OCI-LY7 (cell line): Measurements from ENCODE around the gene ALG8. TPM values are rescaled to one million over a fixed set of nuclear protein-coding genes. Genes with fewer than 3 reads are reported as not detected.

ENCODE experiments used
- BruUV-seq: library from RNA; stranded (reverse); fragments of 400-500 nt; replicated peaks from 2 replicates; lab custom pipeline; 2021; lab: Mats Ljungman, UMichigan
- CTCF ChIA-PET: fragments of 300-600 bp; sonication (Branson Sonifier 250); formaldehyde crosslinking; loops from one replicate; lab custom pipeline; 2022; ENCODE audit warnings: antibody characterized with exemption; ENCODE audit not compliant: unreplicated experiment; lab: Charles Lee
- POLR2A ChIA-PET: fragments of 300-600 bp; sonication (Branson Sonifier 250); formaldehyde crosslinking; loops from one replicate; lab custom pipeline; 2022; ENCODE audit warnings: antibody characterized with exemption; lab: Charles Lee
- DNase-seq: peaks from one replicate; pipeline ENCODE4 v3.0.0-alpha.2; 2015; ENCODE audit warnings: low spot score
- H2AFZ ChIP-seq: fragments of 200-600 bp; sonication (generic), shearing (Covaris generic); 2 replicates; pipeline ENCODE4 v1.6.1; 2014; ENCODE audit warnings: mild to moderate bottlenecking, antibody characterized with exemption, low read length, moderate library complexity
- H3K27ac ChIP-seq: fragments of 200-600 bp; sonication (generic); 2 replicates; pipeline ENCODE4 v1.5.1; 2014; ENCODE audit warnings: mixed run types, low read depth, mild to moderate bottlenecking, moderate library complexity, low read length, inconsistent platforms; ENCODE audit not compliant: poor library complexity, severe bottlenecking
- H3K36me3 ChIP-seq: fragments of 200-600 bp; sonication (generic); 2 replicates; pipeline ENCODE4 v1.6.1; 2014; ENCODE audit warnings: mild to moderate bottlenecking, antibody characterized with exemption, low read length, moderate library complexity, mixed read lengths; ENCODE audit not compliant: insufficient read depth
- H3K4me1 ChIP-seq: fragments of 200-600 bp; sonication (generic); 2 replicates; pipeline ENCODE4 v1.5.1; 2014; ENCODE audit warnings: mild to moderate bottlenecking, low read length; ENCODE audit not compliant: insufficient read depth, poor library complexity, severe bottlenecking
- H3K4me2 ChIP-seq: fragments of 200-600 bp; sonication (generic); 2 replicates; pipeline ENCODE4 v1.6.1; 2014; ENCODE audit warnings: mild to moderate bottlenecking, low read length
- H3K4me3 ChIP-seq: fragments of 200-600 bp; sonication (generic); 2 replicates; pipeline ENCODE4 v1.5.1; 2014; ENCODE audit warnings: mild to moderate bottlenecking, low read depth, low read length; ENCODE audit not compliant: poor library complexity, severe bottlenecking
- H3K79me2 ChIP-seq: fragments of 200-600 bp; sonication (generic); 2 replicates; pipeline ENCODE4 v1.6.1; 2016; ENCODE audit warnings: low read depth, mild to moderate bottlenecking, low read length, moderate library complexity, mixed read lengths; ENCODE audit not compliant: insufficient read depth
- H3K9me2 ChIP-seq: fragments of 200-600 bp; sonication (generic); 2 replicates; pipeline ENCODE4 v1.6.1; 2016; ENCODE audit warnings: mild to moderate bottlenecking, low read length, mixed read lengths; ENCODE audit not compliant: insufficient read depth
- H3K9me3 ChIP-seq: fragments of 200-600 bp; sonication (generic); 2 replicates; pipeline ENCODE4 v1.6.1; 2014; ENCODE audit warnings: mild to moderate bottlenecking, mixed run types, low read length, mixed read lengths
- H4K20me1 ChIP-seq: fragments of 200-600 bp; sonication (generic); 2 replicates; pipeline ENCODE4 v1.6.1; 2014; ENCODE audit warnings: mild to moderate bottlenecking, antibody characterized with exemption, low read length, moderate library complexity, mixed read lengths; ENCODE audit not compliant: insufficient read depth
- CTCF ChIP-seq: fragments of 200-600 bp; sonication (generic); conservative IDR thresholded peaks from 2 replicates; pipeline ENCODE4 v1.5.1; 2014; ENCODE audit warnings: mild to moderate bottlenecking, antibody characterized with exemption, low read length, moderate library complexity, mixed read lengths
- EZH2phosphoT487 ChIP-seq: fragments of 200-600 bp; sonication (generic); IDR thresholded peaks from 2 replicates; pipeline ENCODE4 v1.6.1; 2018; ENCODE audit warnings: low read depth, borderline replicate concordance, mild to moderate bottlenecking, mixed run types, antibody characterized with exemption, low read length, moderate library complexity, mixed read lengths
- intact Hi-C: fragments of 100-400 bp; cut with micrococcal nuclease; formaldehyde crosslinking; loops from one replicate; pipeline ENCODE4 v1.10.0; 2022; ENCODE audit not compliant: unreplicated experiment
- total RNA-seq, 2 experiments: library from RNA; depleted of rRNA in 1 of 2; stranded (reverse); fragments of >200 nt in 1 of 2; shearing (Covaris generic) in 1 of 2; gene quantifications; 2 replicates each; pipeline ENCODE4 v1.2.3, GENCODE V29; 2014 to 2022

Gene ALG8
- total RNA-seq, 2 experiments from 2014 or later: 42.5 to 66.1 TPM

DNA sequence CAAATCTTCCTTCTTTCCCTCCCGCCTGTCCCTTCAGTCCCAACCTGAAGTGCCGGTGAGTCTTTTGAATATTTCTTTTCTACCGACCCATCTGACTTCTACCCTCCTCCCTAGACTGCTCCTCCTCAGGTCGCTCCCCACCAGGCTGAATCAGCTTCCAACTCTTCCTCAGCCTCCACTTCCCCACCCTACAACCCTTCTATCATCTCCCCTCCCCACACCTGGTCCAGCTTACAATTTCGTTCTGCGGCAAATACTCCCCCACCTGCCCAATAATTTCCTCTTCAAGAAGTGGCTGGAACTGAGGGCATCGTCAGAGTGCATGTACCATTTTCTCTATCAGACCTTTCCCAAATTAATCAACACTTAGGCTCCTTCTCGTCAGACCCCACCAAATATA lies 57.3 kb downstream of the ALG8 start:
- BruUV-seq: no TSS peak
- no peak overlapping the region for H3K27ac ChIP-seq
- CTCF ChIA-PET: no interaction called here
- H4K20me1 ChIP-seq: no peaks in the 10 kb centered on the region
- TF ChIP-seq EZH2phosphoT487 (no peak), CTCF (no peak)
- peaks cover 10% of the 10 kb centered on the region for H3K4me1 ChIP-seq
- no peak overlapping the region for H3K4me2 ChIP-seq
- H3K4me3 ChIP-seq: no peak overlapping the region
- peaks cover 24% of the 10 kb centered on the region for H3K79me2 ChIP-seq
- intact Hi-C loops: no loop called here
- no peaks in the 10 kb centered on the region for H3K36me3 ChIP-seq
- DNase-seq: no peak
- POLR2A ChIA-PET: interaction anchor here (0.5 to 0.6 kb wide), 2 partner anchors 67 to 1597 kb away, joined by 3 to 5 read pairs; no protein-coding TSS in a partner anchor
- no peak overlapping the region for H2AFZ ChIP-seq
- H3K9me3 ChIP-seq: no peaks in the 10 kb centered on the region
- no peaks in the 10 kb centered on the region for H3K9me2 ChIP-seq

DNA sequence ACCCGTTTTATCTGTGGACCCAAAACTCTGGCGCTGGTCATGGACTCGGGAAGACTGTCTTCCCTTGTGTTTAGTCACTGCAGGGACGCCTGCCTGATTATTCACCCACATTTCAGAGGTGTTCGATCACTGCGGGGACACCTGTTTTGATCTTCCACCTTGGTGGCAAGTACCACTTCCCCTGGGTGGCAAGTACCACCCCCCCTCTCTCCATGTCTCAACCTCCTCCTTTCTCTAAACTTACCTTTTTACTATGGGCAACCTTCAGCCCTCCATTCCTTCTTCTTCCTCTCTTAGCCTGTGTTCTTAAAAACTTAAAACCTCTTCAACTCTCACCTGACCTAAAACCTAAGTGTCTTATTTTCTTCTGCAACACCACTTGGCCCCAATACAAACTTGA lies 57.8 kb downstream of the ALG8 start:
- H2AFZ ChIP-seq: no peak overlapping the region
- H3K4me3 ChIP-seq: no peak overlapping the region
- ChIA-PET POLR2A (interaction anchor here (0.5 kb wide), 1 partner anchor 1598 kb away, joined by 5 read pairs; no protein-coding TSS in a partner anchor), CTCF (no interaction called here)
- intact Hi-C loops: no loop called here
- H3K36me3 ChIP-seq: 0 out of 2 replicates have a peak, but pooled peaks cover 1% of the 10 kb centered on the region
- DNase-seq: no peak
- H3K4me2 ChIP-seq: no peak overlapping the region
- H3K4me1 ChIP-seq: peaks cover 10% of the 10 kb centered on the region
- H3K9me2 ChIP-seq: no peaks in the 10 kb centered on the region
- no TSS peak for BruUV-seq
- no peaks in the 10 kb centered on the region for H4K20me1 ChIP-seq
- TF ChIP-seq EZH2phosphoT487 (no peak), CTCF (no peak)
- no peaks in the 10 kb centered on the region for H3K9me3 ChIP-seq
- H3K79me2 ChIP-seq: peaks cover 27% of the 10 kb centered on the region
- no peak overlapping the region for H3K27ac ChIP-seq

DNA sequence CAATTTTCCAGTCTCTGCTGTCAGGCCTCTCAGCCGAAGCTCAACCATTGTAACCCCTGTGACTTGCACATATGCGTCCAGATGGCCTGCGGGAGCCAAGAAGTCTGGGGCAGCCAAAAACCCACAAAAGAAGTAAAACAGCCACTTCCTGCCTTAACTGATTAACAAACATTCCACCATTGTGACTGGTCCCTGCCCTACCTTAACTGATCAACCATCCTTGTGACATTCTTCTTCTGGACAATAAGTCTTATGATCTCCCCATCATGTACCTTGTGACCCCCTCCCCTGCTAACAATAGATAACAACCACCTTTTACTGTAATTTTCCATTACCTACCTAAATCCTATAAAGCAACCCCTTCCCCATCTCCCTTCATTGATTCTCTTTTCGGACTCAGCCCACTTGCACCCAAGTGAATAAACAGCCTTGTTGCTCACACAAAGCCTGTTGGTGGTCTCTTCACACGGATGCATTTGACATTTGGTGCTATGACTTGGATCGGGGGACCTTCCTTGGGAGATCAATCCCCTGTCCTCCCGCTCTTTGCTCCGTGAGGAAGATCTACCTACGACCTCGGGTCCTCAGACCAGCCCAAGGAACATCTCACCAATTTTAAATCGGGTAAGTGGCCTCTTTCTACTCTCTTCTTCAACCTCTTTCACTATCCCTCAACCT lies 58.5 kb downstream of the ALG8 start:
- H3K9me3 ChIP-seq: no peaks in the 10 kb centered on the region
- intact Hi-C loops: no loop called here
- DNase-seq: no peak
- H3K27ac ChIP-seq: no peak overlapping the region
- H4K20me1 ChIP-seq: no peaks in the 10 kb centered on the region
- 0 out of 2 replicates have a peak, but pooled peaks cover 5% of the 10 kb centered on the region for H3K36me3 ChIP-seq
- no peak overlapping the region; the same call in 1 of the 2 replicates for H2AFZ ChIP-seq
- BruUV-seq: no TSS peak
- peaks cover 27% of the 10 kb centered on the region for H3K79me2 ChIP-seq
- H3K9me2 ChIP-seq: no peaks in the 10 kb centered on the region
- ChIA-PET POLR2A (no interaction called here), CTCF (no interaction called here)
- TF ChIP-seq CTCF: no peak
- H3K4me2 ChIP-seq: no peak overlapping the region
- H3K4me3 ChIP-seq: no peak overlapping the region
- peaks cover 10% of the 10 kb centered on the region for H3K4me1 ChIP-seq
